ENCODE results near the gene GAGE13.

Gene GAGE13

GRCh38 chrX:49286581-49286980 lies 44.8 kb upstream of the GAGE13 start:
- H2AFZ ChIP-seq (ENCODE audit: low read length), result no peak overlapping the region
- H3F3A ChIP-seq (ENCODE audit: insufficient read depth, low read length), result no peaks in the 10 kb centered on the region
- no peak overlapping the region for H3K4me2 ChIP-seq (ENCODE audit: low read depth, low read length)
- H3K27me3 ChIP-seq (replicated peaks; ENCODE audit: insufficient read depth, low read length), result no peaks in the 10 kb centered on the region
- no peaks in the 10 kb centered on the region for H3K4me1 ChIP-seq (ENCODE audit: low read length)
- no peak overlapping the region for H3K9ac ChIP-seq (ENCODE audit: low read length)
- no peak overlapping the region for H3K27ac ChIP-seq (ENCODE audit: low read length)
- H3K9me2 ChIP-seq (replicated peaks; ENCODE audit: insufficient read depth, low read length), result no peaks in the 10 kb centered on the region
- H3K9me3 ChIP-seq (replicated peaks; ENCODE audit: insufficient read depth, low read length), result no peaks in the 10 kb centered on the region
- no peaks in the 10 kb centered on the region for H3K79me2 ChIP-seq (ENCODE audit: low read length)
- no peak overlapping the region for H3K4me3 ChIP-seq (ENCODE audit: low read length)
- no peaks in the 10 kb centered on the region for H3K36me3 ChIP-seq (replicated peaks; ENCODE audit: insufficient read depth, low read length)
- TF ChIP-seq CTCF (IDR thresholded peaks at IDR 0.05; ENCODE audit: low read length) (no peak), EZH2 (optimal IDR thresholded peaks at IDR 0.05; ENCODE audit: low read depth, low read length) (no peak), EZH2phosphoT487 (IDR thresholded peaks at IDR 0.05; ENCODE audit: low read length) (no peak)
- H4K20me1 ChIP-seq (ENCODE audit: insufficient read depth, low read length), result no peaks in the 10 kb centered on the region
- DNase-seq, result no peak

GRCh38 chrX:49287665-49288064 lies 43.7 kb upstream of the GAGE13 start:
- Histone ChIP-seq H4K20me1 (ENCODE audit: insufficient read depth, low read length) (no peaks in the 10 kb centered on the region), H3K36me3 (replicated peaks; ENCODE audit: insufficient read depth, low read length) (no peaks in the 10 kb centered on the region), H3K9me3 (replicated peaks; ENCODE audit: insufficient read depth, low read length) (no peaks in the 10 kb centered on the region), H3K79me2 (ENCODE audit: low read length) (no peaks in the 10 kb centered on the region), H2AFZ (ENCODE audit: low read length) (no peak overlapping the region), H3K4me3 (ENCODE audit: low read length) (no peak overlapping the region), H3K9ac (ENCODE audit: low read length) (no peak overlapping the region), H3K4me2 (ENCODE audit: low read depth, low read length) (no peak overlapping the region), H3K4me1 (ENCODE audit: low read length) (no peaks in the 10 kb centered on the region), H3K27me3 (replicated peaks; ENCODE audit: insufficient read depth, low read length) (no peaks in the 10 kb centered on the region), H3F3A (ENCODE audit: insufficient read depth, low read length) (no peaks in the 10 kb centered on the region), H3K27ac (ENCODE audit: low read length) (no peak overlapping the region), H3K9me2 (replicated peaks; ENCODE audit: insufficient read depth, low read length) (no peaks in the 10 kb centered on the region)
- no peak for DNase-seq
- TF ChIP-seq EZH2phosphoT487 (IDR thresholded peaks at IDR 0.05; ENCODE audit: low read length), result no peak
- TF ChIP-seq EZH2 (optimal IDR thresholded peaks at IDR 0.05; ENCODE audit: low read depth, low read length), result no peak
- no peak for TF ChIP-seq CTCF (IDR thresholded peaks at IDR 0.05; ENCODE audit: low read length)

DNA sequence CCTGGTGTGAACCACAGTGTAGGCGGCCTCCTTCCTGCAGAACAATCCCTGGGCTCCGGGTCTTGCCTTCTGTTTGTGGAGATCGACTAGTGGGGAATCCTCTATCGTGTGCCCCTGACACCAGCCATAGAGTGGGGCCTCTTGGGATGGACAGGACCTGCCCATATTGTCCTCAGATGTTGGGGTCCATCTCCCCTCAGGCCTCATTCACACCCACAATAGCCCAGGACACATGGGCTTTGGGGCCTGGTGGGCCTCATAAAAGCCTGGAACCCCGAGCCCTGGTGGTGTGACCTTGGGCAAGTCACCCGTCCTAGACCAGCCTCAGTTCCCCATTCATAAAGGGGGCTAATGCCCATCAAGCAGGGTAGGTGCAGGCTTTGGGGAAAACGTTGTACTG lies 41.2 kb upstream of the GAGE13 start:
- no peaks in the 10 kb centered on the region for H3K36me3 ChIP-seq (replicated peaks; ENCODE audit: insufficient read depth, low read length)
- no peaks in the 10 kb centered on the region for H3K79me2 ChIP-seq (ENCODE audit: low read length)
- no peaks in the 10 kb centered on the region for H3F3A ChIP-seq (ENCODE audit: insufficient read depth, low read length)
- H4K20me1 ChIP-seq (ENCODE audit: insufficient read depth, low read length), result no peaks in the 10 kb centered on the region
- TF ChIP-seq CTCF (IDR thresholded peaks at IDR 0.05; ENCODE audit: low read length) (no peak), EZH2phosphoT487 (IDR thresholded peaks at IDR 0.05; ENCODE audit: low read length) (no peak), EZH2 (optimal IDR thresholded peaks at IDR 0.05; ENCODE audit: low read depth, low read length) (no peak)
- no peak overlapping the region for H2AFZ ChIP-seq (ENCODE audit: low read length)
- H3K4me1 ChIP-seq (ENCODE audit: low read length), result no peaks in the 10 kb centered on the region
- no peak for DNase-seq
- H3K9me3 ChIP-seq (replicated peaks; ENCODE audit: insufficient read depth, low read length), result no peaks in the 10 kb centered on the region
- no peak overlapping the region for H3K4me2 ChIP-seq (ENCODE audit: low read depth, low read length)
- H3K9me2 ChIP-seq (replicated peaks; ENCODE audit: insufficient read depth, low read length), result no peaks in the 10 kb centered on the region
- H3K9ac ChIP-seq (ENCODE audit: low read length), result no peak overlapping the region
- no peak overlapping the region for H3K27ac ChIP-seq (ENCODE audit: low read length)
- no peak overlapping the region for H3K4me3 ChIP-seq (ENCODE audit: low read length)
- no peaks in the 10 kb centered on the region for H3K27me3 ChIP-seq (replicated peaks; ENCODE audit: insufficient read depth, low read length)

All from MM.1S (cell line).